Forelimb muscle (tissue), 1 donor: ENCODE measurements around the gene GPER1. TPM values are rescaled to one million over a fixed set of nuclear protein-coding genes. Genes with fewer than 3 reads are reported as not detected.

Experiments
- DNase-seq: peaks from one replicate; pipeline ENCODE4 v3.0.0-alpha.2; 2013; ENCODE audit warnings: low read depth
- polyA plus RNA-seq: library from polyadenylated mRNA; unstranded; fragments of 120-200 nt; gene quantifications from one replicate; pipeline ENCODE4 v1.2.1, GENCODE V29; 2013; ENCODE audit not compliant: insufficient read length

GPER1 gene
- polyA plus RNA-seq, 1 donor = 14.4 TPM

GRCh38 chr7:1087465-1087814 is 473 bp upstream of the GPER1 start:
- DNase-seq = no peak

GRCh38 chr7:1090236-1090635 is 2.3 kb downstream of the GPER1 start:
- DNase-seq = no peak

GRCh38 chr7:1090686-1091643 is 3.1 kb downstream of the GPER1 start:
- no peak for DNase-seq

GRCh38 chr7:1091644-1092027 is 3.7 kb downstream of the GPER1 start:
- DNase-seq = no peak

GRCh38 chr7:1092161-1092632 is 4.3 kb downstream of the GPER1 start:
- DNase-seq = no peak

GRCh38 chr7:1092806-1093501 is 5.0 kb downstream of the GPER1 start:
- DNase-seq = no peak

- no peak for DNase-seq
These were observed 5.6 kb downstream of the GPER1 start for GRCh38 chr7:1093502-1093843.

- DNase-seq = no peak
These were observed 6.1 kb downstream of the GPER1 start for GRCh38 chr7:1093916-1094508.

- no peak for DNase-seq
These were observed 7.0 kb downstream of the GPER1 start for GRCh38 chr7:1094870-1095269.

- DNase-seq = no peak
These were observed 7.8 kb downstream of the GPER1 start for GRCh38 chr7:1095621-1096155.

GRCh38 chr7:1096156-1097119 is 8.5 kb downstream of the GPER1 start:
- no peak for DNase-seq

GRCh38 chr7:1097120-1097504 is 9.2 kb downstream of the GPER1 start:
- DNase-seq = no peak

GRCh38 chr7:1098243-1099153 is 10.6 kb downstream of the GPER1 start:
- DNase-seq = no peak

GRCh38 chr7:1099154-1099542 is 11.2 kb downstream of the GPER1 start:
- DNase-seq = no peak

- no peak for DNase-seq
These were observed 11.7 kb downstream of the GPER1 start for GRCh38 chr7:1099637-1100036.

GRCh38 chr7:1100386-1100785 is 12.5 kb downstream of the GPER1 start:
- no peak for DNase-seq

GRCh38 chr7:1100834-1101562 is 13.1 kb downstream of the GPER1 start:
- no peak for DNase-seq

GRCh38 chr7:1101563-1102431 is 13.9 kb downstream of the GPER1 start:
- DNase-seq = no peak
